22Rv1 (cell line): Measurements from ENCODE around the gene OGFOD2.
"Not testable (repeated sequence)": the region's sequence is repeated elsewhere in the genome, so short reads cannot be mapped to it uniquely, and the experiment has no call there.

Experiments
- H3K27ac ChIP-seq: fragments of 450-650 bp; 2 replicates; pipeline ENCODE4 v1.5.1; 2017
- CTCF ChIP-seq: fragments of 450-650 bp; IDR thresholded peaks from 2 replicates; pipeline ENCODE4 v1.5.1; 2017; ENCODE audit warnings: mild to moderate bottlenecking
- ZFX ChIP-seq: fragments of 450-650 bp; IDR thresholded peaks from 2 replicates; pipeline ENCODE4 v1.6.1; 2017; ENCODE audit warnings: antibody characterized with exemption, borderline replicate concordance

The OGFOD2 gene

GRCh38 chr12:123010681-123011080 lies 35.6 kb downstream of the OGFOD2 start:
- TF ChIP-seq ZFX (no peak), CTCF (no peak)
- H3K27ac ChIP-seq = no peak overlapping the region

GRCh38 chr12:123011701-123012100 lies 36.7 kb downstream of the OGFOD2 start:
- no peak for TF ChIP-seq ZFX
- TF ChIP-seq CTCF = no peak
- H3K27ac ChIP-seq = no peak overlapping the region

- no peak overlapping the region for H3K27ac ChIP-seq
- no peak for TF ChIP-seq ZFX
- TF ChIP-seq CTCF = no peak
Observed at GRCh38 chr12:123013185-123014095, 38.4 kb downstream of the OGFOD2 start.

- H3K27ac ChIP-seq = not testable (repeated sequence)
Observed at GRCh38 chr12:123014473-123014872, 39.4 kb downstream of the OGFOD2 start.

- no peak overlapping the region for H3K27ac ChIP-seq
- no peak for TF ChIP-seq ZFX
- TF ChIP-seq CTCF = no peak
Observed at GRCh38 chr12:123017753-123018152, 42.7 kb downstream of the OGFOD2 start.

- TF ChIP-seq ZFX (no peak), CTCF (no peak)
- no peak overlapping the region for H3K27ac ChIP-seq
Observed at GRCh38 chr12:123019841-123020138, 44.7 kb downstream of the OGFOD2 start.

GRCh38 chr12:123021688-123022604 lies 46.9 kb downstream of the OGFOD2 start:
- TF ChIP-seq ZFX (no peak), CTCF (no peak)
- H3K27ac ChIP-seq = no peak overlapping the region
